Fibroblast of peridontal ligament (primary cell): ENCODE data around the gene GAL3ST2.
"Not testable (repeated sequence)": the region's sequence is repeated elsewhere in the genome, so short reads cannot be mapped to it uniquely, and the experiment has no call there.

Experiments used
- DNase-seq: peaks from one replicate; pipeline ENCODE4 v3.0.0-alpha.2; 2010; ENCODE audit errors: extremely low read depth

GAL3ST2 gene

DNA sequence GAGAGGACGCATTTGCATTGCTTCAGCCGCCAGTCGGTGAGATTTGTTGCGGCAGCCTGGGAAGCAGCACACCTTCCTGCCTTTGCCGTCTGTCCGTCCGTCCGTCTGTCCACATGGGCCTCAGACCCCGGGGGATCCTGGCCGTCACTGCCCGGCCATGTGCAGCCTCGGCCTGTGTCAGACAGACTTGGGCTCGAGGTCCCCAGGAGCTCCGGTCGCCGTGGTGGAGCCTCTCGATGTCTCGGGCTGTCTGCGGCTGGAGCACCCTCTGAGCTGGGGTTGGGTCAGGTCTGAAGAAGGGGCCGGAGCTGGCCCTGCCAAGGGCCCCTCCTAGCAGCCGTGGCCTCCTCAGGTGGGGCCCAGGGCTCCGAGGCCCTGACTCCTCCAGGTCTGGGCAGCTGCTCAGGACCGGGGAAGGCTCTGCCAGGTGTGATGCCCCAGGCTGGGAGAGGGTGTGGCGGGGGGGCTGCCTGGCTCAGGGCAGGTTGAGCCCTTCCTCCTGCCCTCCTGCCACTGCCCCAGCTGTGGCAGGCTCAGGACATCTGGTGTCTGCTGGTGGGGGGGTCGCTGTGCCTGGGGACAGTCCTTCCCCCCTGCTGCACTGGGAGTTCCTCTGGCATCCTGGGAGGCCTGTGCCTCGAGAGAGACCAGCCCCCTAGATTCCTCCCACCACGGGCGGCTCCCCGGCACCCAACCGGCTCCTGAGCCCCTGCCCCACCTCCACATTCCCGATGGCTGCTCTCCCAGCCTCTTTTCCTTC is 44.2 kb downstream of the GAL3ST2 start:
- no peak for DNase-seq

DNA sequence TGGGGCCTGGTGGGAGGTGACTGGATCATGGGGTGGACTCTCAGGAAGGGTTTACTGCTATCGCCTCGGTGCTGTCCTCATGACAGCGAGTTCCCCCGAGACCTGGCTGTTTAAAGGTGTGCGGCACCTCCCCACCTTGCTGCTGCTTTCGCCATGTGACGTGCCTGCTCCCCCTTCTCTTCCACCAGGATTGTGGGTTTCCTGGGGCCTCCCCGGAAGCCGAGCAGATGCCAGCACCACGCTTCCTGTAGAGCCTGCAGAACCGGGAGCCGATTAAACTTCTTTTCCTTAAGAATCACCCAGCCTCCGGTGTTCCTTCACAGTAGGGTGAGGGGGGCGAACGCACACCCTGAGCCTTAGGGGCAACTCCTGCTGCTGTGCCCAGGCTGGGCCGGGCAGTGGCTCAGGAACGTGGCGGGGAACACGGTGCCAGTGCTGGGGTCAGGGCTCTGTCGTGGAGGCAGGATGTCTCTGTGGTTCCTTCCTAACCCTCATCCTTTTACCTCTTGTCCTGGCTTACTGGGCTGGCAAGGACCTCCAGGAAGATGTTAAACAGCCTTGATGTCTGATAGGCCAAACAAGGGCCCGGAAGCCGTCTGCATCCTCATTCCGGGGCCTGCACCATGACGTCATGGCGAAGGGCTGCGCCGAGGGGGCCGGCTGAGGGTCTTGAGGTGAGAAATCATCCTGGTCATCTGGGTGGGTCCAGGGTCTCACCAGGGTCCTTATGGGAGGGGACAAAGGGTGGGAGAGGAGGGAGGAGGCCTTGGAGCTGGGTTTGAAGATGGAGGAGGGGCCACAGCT is 45.0 kb downstream of the GAL3ST2 start:
- no peak for DNase-seq

DNA sequence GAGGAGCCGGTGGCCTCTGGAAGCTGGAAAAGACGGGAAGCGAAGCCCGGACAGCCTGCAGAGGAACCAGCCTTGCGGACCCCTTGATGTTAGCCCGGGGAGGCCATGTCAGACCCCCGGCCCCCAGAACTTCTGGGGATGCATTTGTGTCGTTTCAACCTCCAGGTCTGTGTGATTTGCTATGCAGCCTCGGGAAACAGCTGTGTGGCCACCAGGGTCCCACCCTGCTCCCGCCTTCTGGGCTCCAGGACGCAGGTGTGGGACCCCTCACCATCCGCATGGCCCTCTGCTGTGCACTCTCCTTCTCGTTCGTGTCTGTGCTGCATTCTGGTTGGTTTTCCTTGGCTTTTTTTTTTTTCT is 45.6 kb downstream of the GAL3ST2 start:
- DNase-seq: no peak

DNA sequence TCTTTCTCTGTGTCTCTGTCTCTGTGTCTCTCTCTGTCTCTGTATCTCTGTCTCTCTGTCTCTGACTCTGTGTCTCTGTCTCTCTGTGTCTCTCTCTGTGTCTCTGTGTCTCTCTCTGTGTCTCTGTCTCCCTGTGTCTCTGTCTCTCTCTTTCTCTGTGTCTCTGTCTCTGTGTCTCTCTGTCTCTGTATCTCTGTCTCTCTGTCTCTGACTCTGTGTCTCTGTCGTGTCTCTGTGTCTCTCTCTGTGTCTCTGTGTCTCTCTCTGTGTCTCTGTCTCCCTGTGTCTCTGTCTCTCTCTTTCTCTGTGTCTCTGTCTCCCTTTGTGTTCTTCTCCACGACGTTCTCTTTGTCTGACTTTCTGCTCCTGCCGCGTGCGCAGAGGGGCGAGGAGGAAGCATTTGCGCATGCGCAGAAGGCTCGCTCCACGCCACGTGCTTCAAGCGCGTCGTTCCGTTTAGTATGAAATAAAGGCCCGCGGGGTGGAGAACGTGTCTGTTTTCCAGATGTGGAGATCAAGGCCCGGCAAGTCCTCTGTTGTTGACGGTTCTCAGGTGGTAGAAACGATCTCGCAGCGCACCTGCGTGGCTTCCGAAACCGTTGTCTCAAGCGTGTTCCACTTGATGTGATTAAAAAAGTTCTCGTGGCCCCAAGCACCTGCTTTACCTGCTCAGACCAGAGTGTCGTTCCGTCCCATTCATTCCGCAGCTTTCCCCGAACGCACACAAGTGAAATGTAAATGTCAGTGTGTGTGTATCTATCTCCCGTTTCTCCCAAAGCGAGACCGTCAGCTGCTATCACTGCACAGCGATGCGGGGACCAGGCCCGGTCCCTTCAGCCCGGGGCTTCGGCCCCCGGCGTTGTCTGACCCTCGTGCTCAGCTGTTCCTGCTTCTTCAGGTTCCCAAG is 47.2 kb downstream of the GAL3ST2 start:
- not testable (repeated sequence) for DNase-seq

DNA sequence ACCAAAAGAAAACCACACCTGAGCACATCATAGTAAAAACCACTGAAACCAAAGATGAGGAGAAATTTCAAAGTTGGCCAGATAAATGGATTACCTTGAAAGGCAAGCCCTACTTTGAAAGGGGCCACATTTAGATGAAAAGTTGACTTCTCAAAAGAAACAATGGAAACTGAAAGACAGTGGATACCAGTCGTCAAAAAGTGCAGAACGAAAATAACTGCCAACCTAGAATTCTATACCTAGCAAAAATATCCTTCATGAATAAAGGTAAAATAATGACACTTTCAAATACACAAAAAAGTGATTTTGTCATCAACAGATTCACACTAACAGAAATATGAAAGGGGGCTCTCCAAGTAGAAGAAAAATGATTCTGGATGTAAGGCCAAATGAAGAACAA is 50.8 kb downstream of the GAL3ST2 start:
- no peak for DNase-seq

DNA sequence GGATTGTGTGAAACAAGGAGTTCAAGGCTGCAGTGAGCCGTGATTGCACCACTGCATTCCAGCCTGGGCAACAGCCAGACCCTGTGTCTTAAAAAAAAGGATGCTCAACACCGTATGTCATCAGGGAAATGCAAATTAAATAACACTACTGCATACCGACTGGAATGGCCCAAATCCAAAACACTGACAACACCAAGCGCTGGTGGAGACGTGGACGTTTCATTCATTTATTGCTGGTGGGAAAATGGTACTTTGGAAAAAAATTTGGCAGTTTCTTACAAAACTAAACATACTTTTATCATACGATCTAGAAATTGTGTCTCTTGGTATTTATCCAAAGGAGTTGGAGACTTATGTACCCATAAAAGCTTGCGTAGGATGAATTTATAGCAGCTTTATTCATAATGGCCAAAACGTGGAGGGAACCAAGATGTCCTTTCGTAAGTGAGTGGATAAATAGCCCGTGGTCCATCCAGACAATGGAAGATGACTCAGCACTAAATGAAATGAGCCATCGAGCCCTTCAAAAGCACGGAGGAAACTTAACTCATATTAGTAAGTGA is 56.6 kb downstream of the GAL3ST2 start:
- DNase-seq: peak; percentile 16

DNA sequence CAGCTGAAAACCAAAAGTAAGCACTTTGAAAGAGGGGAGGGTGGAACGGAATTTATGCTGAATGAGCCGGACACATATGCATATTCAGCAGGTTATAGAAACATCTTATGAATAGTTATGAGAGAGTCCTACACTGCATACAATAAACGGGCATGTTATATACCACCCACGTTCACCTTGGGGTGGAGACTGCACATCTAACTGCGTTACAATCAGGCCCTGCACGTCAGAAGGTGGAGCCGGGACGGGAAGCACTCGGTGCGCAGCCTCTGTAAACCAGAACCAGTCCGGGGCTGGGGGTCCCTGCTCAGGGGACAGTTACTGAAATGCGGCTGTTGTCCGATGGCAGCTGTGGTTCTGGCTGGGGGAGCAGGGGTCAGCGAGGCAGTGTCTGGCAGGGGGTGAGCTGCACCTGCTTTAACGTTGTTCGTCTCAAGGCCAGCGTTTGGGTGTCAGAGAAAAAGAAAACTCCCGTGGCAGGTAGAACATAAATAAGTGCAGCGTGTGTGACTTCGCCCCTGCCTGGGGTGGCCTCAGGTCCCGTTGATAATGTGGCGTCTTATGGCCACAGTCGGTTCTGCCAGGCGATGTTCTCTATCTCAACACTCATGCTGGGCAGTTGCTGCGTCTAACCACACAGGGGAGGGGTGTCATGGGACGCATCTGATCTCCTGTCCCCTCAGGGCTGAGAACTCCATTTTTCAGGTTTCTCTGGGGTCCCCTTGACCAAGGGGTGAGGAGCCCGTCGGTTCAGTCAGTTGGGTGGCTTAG is 57.3 kb downstream of the GAL3ST2 start:
- not testable (repeated sequence) for DNase-seq

DNA sequence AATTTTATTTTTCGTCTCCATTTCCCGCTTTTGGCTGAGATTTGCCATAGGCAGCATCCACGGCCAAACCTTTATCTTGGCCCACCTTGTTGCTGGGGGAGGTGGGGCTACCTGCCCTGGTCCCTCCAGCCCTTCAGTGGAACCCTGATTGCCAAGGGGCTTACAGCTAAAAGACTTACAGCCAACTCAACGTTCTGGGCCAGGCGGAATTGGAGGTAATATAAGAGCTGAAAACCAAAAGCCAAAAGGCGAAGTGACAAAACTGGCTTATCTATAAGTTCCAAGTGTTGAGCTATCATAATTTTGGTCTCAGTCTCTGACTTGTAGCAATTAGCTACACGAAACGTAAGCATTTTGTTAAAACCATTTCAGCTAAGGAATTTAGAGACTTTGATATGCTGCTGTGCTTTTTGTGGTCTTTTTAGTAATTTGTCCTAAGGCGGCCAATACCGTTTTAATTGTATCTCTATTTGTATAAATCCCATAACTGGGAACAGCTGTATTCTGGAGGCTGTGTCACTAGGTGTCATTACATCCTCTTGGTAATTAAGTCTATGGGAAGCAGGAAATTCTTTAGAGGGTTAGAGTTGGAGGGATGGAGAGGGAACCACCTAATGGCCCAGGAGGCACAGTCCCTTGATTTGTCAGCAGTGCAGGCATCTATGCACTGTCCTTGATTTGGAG is 58.0 kb downstream of the GAL3ST2 start:
- no peak for DNase-seq

DNA sequence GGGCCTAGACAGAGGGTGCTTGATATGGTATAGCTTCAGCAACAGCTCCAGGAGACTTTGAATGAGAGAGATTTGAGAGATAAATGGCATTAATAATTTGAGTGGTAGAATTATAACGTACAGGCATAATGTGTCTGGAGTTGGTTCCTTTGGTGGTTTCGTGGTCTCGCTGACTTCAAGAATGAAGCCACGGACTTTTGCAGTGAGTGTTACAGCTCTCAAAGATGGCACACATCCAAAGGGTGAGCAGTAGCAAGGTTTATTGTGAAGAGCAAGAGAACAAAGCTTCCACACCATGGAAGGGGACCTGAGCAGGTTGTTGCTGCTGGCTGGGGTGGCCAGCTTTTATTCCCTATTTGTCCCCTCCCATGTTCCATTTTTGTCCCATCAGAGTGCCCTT is 59.0 kb downstream of the GAL3ST2 start:
- no peak for DNase-seq

DNA sequence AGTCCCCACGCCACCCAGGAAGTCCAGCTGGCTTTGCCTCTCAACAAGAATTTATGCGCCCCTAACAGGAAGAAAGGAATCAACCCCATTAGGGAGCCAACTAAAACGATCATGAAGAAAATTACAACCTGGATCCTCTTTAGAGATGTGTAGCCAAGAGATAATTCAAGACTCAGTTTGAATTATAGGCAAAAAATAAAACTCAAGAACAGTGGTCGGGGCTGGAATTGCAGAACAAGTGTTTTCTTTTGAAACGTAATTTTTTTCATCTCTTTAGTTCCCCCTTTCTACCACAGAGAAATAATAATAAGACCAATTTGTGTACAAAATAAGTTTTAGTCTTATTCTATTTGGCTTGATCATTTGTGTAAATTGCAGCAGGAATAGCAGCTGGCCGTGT is 59.7 kb downstream of the GAL3ST2 start:
- no peak for DNase-seq

DNA sequence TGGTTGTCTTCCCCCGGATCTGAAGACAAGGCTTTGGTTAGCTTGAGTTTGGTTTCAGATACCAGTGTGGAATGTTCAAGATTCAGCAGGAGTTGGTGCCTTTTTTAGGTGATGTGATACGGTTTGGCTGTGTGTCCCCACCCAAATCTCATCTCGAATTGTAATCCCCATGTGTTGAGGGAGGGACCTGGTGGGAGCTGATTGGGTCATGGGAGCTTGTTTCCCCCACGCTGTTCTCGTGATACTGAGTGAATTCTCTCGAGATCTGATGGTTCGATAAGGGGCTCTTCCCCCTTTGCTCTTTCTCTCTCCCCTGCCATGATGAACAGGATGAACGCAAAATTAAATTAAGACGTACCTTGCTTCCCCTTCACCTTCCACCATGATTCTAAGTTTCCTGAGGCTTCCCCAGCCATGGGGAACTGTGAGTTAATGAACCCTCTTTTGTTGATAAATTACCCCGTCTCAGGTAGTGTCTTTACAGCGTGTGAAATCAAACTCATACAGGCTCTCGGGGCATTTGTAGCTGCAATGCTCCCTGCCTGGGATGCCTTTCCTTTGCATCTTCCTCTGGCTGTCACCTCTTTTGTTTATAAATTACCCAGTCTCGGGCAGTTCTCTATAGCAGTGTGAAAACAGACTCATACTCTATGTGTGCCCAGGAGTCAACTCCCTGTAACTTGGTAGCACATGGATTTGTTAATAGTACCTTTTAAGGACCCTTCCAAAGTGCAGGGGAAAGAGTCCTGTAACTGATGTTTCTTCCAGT is 60.8 kb downstream of the GAL3ST2 start:
- DNase-seq: no peak

DNA sequence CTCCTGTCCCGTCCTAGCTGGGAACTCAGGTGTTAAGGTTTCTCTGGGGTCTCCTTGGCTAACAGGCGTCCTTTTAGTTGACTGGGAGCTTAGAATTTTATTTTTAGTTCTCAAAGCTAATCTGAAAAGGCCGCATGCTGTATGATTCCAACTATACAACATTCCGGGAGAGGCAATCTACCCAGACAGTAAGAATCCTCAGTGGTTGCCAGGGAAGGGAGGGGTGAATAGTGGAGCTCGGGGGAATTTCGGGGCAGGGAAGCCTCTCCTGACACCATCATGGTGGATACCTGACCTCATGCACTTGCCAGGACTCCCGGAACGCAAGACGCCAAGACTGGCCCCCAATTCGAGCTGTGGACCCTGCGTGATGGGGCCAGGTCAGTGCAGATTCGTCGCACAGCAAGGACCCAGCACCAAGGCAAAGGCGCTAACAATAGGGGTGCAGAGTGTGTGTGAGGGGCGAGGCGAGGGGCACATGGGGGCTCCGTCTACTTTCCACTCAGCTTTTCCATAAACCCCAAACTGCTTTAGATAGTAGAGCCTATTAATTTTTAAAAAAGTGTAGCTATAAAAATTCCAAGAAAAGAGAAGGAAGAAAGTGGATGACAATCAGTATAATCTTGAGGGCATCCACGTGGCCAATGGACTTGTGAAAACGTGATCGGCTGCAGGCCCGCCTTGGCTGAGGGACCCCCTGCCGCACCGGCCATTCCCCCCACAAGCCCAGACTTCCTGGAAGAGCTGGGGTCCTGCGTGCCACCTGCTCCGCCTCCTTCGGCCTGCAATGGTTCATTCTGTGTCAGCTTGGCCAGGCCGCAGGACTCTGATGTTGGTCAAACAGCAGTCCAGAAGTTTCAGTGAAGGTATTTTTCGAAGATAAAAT is 64.8 kb downstream of the GAL3ST2 start:
- DNase-seq: no peak

DNA sequence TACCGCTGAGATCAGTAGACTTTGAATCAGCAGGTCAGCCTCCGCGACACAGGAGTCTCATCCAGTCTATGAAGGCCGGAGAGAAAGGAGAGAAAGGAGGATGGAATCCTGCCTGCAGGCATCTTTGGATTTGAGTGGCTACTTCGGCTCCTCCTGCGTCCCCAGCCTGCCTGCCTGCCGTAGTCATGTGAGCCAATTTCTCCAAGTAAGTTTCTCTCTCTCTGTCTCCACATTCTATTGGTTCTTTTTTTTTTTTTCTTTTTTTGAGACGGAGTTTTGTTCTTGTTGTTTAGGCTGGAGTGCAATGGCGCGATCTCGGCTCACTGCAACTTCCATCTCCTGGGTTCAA is 65.4 kb downstream of the GAL3ST2 start:
- DNase-seq: no peak

DNA sequence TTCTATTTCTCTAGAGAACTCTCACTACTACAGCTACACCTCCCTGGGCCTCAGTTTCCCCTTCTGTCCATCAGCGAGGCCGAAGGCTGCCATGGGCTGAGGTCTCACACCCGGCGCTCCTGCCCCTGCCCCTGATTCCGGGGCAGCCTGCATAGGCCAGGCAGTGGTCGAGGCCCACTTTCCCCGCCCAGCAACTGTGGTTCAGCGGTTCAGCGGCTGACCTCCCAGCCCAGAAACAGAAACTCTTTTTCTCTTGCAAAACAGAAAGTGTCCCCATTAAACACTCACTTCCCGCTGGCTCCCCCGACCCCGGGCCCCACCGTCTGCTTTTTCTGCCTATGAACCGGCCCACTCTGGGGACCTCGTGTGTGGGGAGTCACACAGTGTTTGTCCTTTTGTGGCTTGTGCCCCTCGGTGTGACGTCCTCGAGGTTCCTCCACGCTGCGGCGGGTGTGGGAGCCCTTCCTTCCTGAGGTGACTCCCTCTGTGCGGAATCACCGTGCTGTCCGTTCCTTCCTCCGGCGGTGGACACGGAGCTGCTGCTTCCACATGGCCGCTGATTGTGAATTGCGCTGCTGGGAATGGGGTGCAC is 66.1 kb downstream of the GAL3ST2 start:
- DNase-seq: no peak

DNA sequence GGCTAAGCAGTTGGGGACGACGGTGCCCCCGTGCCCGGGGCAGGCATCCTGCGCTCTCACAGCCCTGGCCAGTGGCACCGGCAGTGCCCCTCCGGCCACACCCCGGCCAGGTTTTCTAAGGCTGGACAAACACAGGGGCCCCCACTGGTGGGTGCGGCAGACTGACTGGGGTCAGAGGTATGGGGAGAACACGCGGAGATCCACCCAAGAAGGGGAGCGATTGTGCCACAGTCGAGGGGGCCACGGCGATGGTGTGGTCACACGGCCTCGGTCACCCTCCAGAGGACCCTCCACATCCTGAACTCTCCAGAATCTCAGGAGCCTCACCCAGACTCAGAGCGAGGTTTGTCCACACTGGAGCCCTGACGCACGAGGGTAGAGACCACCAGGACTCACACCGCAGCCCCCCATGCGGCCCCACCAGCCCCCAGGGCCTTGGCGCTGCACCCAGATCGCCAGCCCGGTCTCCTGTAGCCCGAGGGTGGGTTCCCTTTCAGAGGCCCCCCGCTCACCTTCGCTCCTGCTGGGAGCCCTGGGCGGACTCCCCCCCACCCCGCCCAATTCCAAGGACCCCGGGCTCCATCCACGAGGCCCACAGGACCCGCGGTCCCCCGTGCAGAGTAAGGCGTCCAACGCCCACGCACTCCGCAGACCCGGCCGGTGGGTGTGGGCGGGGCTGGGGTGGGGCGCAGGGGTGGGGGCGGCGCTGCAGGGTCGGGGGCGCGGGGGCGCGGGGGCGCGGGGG is 66.9 kb downstream of the GAL3ST2 start:
- DNase-seq: no peak

DNA sequence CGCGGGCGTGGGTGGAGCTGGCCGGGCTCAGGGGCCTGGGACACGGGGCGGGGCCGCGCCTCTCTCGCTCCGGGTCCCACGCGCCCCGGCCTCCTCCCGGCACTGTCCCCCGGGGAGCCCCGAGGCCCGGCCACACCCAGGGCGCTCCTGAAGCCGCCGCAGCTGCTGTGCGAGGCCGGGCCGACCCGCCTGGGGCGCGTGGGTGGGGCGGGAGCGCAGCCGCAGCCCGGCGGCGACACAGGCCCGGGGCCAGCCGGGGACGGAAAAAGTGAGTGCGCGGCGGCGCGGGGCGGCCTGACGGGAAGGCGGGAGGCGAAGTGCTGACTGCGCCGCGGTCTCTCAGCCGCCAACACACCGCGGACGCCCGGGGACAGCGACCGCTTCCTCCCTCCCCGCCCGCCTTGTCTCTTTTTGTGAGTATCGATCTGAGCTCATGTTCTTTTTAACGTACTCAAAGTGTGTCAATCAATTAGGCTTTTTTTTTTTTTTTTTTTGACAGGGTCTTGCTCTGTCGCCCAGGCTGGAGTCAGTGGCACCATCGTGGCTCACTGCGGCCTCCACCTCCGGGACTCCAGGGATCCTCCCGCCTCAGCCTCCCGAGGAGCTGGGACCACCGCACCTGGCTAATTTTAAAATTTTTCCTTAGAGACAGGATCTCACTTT is 67.6 kb downstream of the GAL3ST2 start:
- peak; percentile 22 for DNase-seq
